Activated CD4-positive, alpha-beta T cell treated with anti-CD3 and anti-CD28 coated beads, Interleukin-2, Interleukin-4, amounts not matched to agents 100 ng/mL and 50 ng/mL, durations not matched to agents 16 hours and 8 hours (primary cell): ENCODE results near the gene CACNA2D3.

ENCODE experiments used
- DNase-seq: peaks from one replicate; pipeline ENCODE4 v3.0.0-alpha.2; 2020; ENCODE audit warnings: low spot score

The CACNA2D3 gene

GRCh38 chr3:54274607-54275006 lies 152.3 kb downstream of the CACNA2D3 start:
- DNase-seq = no peak

- no peak for DNase-seq
These were observed 156.7 kb downstream of the CACNA2D3 start for GRCh38 chr3:54279005-54279583.

DNA sequence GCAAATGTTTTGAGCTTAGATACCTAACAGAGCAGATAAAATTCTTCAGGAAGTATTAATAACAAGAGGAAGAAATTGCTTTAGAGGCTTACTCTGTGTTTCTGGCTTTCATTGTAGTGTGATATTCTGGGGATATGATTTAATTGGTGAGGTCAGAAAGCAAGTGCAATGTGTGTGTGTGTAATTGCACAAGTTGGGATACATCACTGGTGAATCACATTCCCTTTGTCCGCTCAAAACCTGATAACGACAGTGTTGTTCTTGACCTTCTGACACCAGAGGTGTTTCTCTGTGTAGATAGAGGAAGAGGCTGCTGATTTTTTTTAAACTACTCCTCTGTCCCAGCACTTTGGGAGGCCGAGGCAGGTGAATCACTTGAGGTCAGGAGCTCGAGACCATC lies 161.1 kb downstream of the CACNA2D3 start:
- no peak for DNase-seq

DNA sequence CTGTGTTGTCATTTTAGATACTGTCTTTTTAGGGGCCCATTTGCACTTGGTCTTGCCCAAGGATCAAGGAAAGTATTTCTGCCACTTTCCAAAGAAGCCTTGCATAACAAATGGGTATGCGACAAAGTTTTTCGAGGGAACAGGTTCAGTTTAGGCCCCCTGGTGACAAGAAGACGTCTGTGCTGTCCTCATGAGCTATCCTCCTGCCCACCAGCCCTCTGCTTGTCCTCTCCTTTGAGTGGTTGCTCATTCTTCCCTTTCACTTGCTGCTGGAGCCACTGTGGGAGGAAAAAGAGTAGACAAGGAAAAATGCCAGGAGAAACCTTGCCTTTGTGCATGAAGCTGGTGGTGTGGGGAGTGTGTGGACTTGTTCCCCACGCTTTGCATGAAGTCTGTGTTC lies 171.9 kb downstream of the CACNA2D3 start:
- no peak for DNase-seq

DNA sequence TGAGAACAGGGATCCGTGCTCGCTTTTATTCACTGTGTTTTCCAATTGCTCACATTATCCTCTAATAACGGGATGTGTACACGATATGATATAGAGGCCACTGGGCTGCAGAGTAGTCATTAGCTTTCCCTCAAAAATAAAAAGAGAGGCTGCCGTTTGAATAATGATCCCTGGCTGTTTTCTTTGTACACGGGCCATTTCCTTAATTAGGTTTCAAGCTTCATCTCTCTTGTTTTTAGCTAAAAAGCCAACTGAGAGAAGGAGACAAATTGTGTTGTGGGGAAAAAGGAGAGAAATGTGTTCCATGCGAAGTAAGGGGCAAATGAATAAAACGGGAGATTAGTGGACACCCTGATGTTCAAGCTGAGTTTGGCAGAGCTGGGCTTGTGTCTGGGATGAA lies 174.2 kb downstream of the CACNA2D3 start:
- DNase-seq = no peak

DNA sequence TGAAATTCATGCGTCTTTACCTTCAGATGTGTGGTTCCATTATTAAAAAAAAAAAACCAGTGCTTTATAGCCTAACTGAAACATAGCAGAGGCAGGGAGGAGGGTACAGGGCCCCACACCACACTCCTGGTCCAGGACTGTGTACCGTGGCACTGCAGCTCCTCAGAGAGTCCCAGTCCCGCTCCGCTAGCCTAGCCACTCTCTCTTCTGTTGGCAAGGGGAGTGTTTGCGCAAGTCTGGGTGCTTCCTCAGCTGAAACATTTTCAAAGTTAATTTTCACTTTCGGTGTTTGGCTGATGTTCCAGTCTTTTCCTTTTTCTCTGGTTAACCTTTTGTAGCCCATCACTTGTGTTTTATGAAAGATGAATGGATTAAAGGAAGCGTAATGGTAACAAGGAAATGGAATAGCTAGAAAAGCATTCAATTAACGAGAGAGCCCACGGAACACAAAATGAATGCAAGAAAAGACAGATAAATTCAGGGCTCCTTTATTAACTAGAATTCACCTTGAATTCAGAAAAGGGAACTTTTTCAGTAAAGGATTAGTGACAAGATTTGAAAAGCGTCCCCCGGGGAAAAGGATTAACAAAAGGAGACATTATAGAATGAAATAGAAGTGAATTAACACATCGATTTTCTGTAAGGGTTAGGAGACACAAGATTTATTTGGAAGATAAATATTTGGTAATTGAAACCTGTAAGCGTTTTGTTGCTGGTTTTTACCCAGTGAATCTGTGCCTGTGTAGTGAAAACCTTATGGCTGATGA lies 177.0 kb downstream of the CACNA2D3 start:
- DNase-seq = no peak

DNA sequence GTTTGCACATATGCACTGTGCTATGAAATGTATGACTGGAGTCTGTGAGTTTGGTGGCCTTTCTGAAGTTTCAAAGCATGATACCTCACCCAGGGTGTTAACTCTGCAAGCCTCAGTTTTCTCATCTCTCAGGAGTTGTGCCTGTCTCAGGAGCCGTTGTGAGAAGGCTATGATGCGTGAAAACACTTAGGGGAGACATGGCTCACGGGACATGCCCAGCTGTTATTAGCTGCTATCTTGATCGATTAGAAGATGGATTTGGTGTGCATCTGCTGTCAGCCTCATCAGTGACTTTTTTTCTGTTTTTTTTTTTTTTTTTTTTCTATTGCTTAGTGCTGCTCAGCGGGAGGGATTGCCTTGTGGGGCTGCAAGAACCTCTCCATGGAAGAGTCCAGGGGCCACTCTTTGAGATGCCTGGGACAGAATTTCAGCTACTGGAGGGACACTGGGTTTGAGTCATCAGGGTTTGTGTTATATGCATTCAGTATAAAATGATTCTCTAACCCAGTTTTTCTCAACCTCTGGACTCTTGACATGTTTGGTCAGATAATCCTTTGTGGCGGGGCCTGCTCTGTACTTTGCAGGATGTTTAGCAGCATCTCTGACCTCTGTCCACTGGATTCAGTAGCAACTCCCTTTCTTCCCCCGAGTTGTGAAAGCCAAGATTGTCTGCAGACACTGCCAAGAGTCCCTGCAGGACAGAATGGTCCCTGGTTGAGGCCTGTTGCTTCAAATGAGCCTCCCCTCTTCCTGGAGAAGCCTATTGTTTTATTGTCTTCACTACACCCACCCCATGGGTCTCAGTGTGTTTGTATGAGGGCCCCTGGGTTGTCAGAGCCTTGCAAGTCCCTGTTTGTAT lies 181.4 kb downstream of the CACNA2D3 start:
- DNase-seq = no peak

- DNase-seq = no peak
These were observed 182.5 kb downstream of the CACNA2D3 start for GRCh38 chr3:54304877-54305276.

- no peak for DNase-seq
These were observed 183.2 kb downstream of the CACNA2D3 start for GRCh38 chr3:54305409-54306099.

DNA sequence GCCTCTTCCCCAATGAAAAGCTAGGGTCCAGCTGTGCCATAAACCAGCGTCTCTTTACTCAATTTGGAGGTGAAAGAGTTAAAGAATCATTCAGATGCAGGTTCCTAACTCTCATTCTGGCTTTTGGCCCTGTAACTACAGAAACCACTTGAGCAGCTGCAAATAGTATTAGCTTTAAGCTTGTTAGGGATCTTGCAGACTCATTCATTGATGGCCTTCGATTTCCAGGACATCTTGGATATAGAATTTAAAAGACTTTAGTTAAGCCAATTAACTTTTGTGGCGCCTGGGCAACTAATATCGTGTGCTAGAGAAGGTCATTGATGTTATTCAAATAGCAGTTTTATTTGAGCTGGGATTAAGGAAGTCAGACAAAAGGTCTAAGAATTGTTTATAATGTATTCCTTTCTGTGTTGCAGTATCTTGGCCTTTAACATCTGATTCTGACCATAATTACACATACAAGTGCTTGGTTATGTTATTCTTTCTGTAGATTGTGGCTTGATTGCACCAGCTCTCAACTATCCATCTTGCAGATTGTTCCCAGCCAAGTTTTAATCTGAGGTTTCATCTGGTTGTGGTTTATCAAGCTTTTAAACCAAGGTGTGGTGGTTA lies 185.3 kb downstream of the CACNA2D3 start:
- DNase-seq = no peak

- no peak for DNase-seq
These were observed 187.2 kb downstream of the CACNA2D3 start for GRCh38 chr3:54309601-54310000.

DNA sequence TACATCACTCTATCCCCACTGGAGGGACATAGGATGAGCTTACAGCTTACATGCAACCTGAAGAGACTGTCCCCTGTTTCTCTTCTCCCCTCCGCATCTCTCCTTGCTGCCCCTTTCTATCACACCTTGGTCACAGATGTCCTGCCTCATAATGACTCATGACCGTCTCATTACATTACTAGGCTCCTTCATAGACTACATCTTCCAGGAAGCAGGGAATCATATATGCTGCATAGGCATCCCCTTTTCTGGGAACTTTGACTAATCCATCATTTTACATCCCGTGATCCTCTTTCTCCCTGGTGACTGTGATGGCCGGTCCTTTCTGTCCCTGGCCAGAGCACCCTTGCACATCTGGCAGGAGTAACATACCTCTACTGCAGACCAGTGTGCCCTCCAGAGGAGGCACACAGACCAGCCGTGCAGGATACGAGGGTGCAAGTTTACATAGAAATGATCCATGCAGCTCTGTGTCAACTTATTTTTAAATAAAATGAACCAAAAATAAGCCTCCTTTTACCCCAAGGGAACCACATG lies 188.9 kb downstream of the CACNA2D3 start:
- no peak for DNase-seq

GRCh38 chr3:54312156-54312899 lies 190.0 kb downstream of the CACNA2D3 start:
- DNase-seq = no peak

GRCh38 chr3:54313418-54313817 lies 191.1 kb downstream of the CACNA2D3 start:
- no peak for DNase-seq

DNA sequence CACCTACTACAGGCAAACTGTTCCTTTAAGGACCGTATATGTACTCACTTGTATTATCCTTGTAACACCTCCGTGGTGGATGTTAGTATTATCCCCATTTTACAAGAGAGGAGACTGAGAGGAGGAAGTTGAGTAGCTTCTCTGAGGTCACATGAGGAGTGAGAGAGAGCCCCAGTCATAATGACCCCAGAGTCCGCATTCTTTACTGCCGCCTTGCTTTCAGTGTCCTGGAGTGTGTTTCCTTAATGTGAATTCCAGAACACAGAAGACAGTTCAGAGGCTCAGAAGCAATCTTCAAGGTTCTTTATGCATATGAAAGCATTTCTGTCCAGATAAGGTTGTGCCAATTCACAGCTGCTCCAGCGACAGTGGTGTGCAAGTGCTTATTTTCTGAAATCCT lies 199.2 kb downstream of the CACNA2D3 start:
- DNase-seq = no peak

DNA sequence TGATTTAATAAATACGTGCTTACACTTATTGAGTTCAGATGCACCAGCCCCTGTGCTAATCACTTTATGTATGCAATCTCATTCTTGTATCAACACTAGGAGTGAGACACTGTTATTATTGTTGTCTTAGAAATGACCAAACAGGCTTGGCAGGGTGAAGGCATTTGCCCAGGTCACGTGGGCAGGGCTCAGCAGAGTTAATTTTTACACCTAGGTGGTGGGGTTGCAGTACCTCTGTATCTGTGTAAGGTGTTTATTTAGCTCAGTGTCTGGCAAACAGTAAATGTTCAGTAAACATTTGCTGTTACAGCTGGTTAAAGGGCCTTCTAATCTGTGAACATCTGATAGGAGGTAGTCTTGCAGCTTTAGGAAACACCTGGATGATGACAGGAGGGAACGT lies 200.0 kb downstream of the CACNA2D3 start:
- no peak for DNase-seq

GRCh38 chr3:54324103-54324502 lies 201.8 kb downstream of the CACNA2D3 start:
- DNase-seq = no peak

- DNase-seq = no peak
These were observed 204.6 kb downstream of the CACNA2D3 start for GRCh38 chr3:54326951-54327350.

DNA sequence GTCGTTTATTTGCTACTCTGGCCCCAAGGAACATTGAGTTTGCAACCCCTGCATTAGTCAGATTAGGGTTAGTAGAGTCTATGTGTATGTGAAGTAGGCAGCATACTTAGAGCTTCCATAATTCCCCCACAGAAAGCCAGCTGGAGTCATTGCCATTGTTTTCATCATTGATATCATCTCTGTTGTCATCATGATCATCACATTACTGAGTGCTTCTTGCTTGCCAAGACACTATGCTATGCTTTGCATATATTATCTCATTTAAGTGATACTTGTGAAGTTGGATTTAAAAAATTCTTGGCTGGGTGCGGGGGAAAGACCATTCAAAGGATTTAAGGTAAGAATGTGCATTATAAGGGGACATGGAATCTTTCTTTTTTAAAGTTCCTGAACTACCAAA lies 209.0 kb downstream of the CACNA2D3 start:
- no peak for DNase-seq

GRCh38 chr3:54337846-54338245 lies 215.5 kb downstream of the CACNA2D3 start:
- no peak for DNase-seq

DNA sequence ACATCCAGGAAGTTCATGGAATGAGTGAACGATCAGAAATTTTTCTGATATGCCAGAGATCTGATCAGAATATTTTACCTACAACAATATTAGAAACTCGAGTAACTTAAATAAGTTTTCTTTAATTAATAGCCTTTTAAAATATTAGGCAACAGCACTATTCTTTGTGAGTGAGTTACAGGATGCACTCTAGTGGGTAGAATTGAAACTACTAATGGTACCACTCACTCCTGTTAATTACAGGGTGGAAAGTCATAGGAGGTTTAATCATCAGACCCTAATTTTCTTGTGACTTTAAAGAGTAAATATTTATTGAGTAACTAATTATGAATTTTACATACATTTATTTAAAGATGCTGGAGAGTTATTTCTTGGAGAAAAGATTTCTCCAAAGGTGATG lies 217.3 kb downstream of the CACNA2D3 start:
- no peak for DNase-seq
